Endothelial cell (in vitro differentiated cells): ENCODE measurements around the gene MTFP1. TPM values are rescaled to one million over a fixed set of nuclear protein-coding genes. Genes with fewer than 3 reads are reported as not detected.
"Not testable (repeated sequence)": the region's sequence is repeated elsewhere in the genome, so short reads cannot be mapped to it uniquely, and the experiment has no call there.

Experiments used
- DNase-seq: peaks from one replicate; pipeline ENCODE4 v3.0.0; 2021; ENCODE audit warnings: low spot score
- H3K27ac Mint-ChIP-seq: one replicate; pipeline ENCODE4 v1.8.0; 2021; ENCODE audit warnings: mixed read lengths, inconsistent platforms; ENCODE audit not compliant: unreplicated experiment
- H3K27me3 Mint-ChIP-seq: one replicate; pipeline ENCODE4 v1.8.0; 2021; ENCODE audit warnings: mild to moderate bottlenecking, moderate library complexity, mixed read lengths, inconsistent platforms; ENCODE audit not compliant: unreplicated experiment
- H3K36me3 Mint-ChIP-seq: one replicate; pipeline ENCODE4 v1.8.0; 2021; ENCODE audit warnings: mild to moderate bottlenecking, low read depth, mixed read lengths, inconsistent platforms; ENCODE audit not compliant: unreplicated experiment
- H3K4me1 Mint-ChIP-seq: one replicate; pipeline ENCODE4 v1.8.0; 2021; ENCODE audit warnings: mild to moderate bottlenecking, mixed read lengths, inconsistent platforms; ENCODE audit not compliant: unreplicated experiment
- H3K4me3 Mint-ChIP-seq: one replicate; pipeline ENCODE4 v1.8.0; 2021; ENCODE audit warnings: mild to moderate bottlenecking, mixed read lengths, inconsistent platforms; ENCODE audit not compliant: unreplicated experiment
- H3K9me3 Mint-ChIP-seq: one replicate; pipeline ENCODE4 v1.8.0; 2021; ENCODE audit warnings: mixed read lengths, inconsistent platforms; ENCODE audit not compliant: unreplicated experiment
- total RNA-seq: library from RNA; stranded (reverse); fragmentation: NEBNext Ultra II Directional; extraction: Animal tissue kit (Norgen Biotek cat#: 25700); gene quantifications from one replicate; pipeline ENCODE4 v1.2.1, GENCODE V29; 2021; ENCODE audit not compliant: unreplicated experiment
- TF ChIP-seq, protein P1 (sequence below): fragments of 200-600 bp; sonication (generic); IDR thresholded peaks from one replicate; pipeline ENCODE4 v1.5.0; 2021; ENCODE audit warnings: antibody characterized with exemption; ENCODE audit not compliant: unreplicated experiment

The MTFP1 gene
- total RNA-seq, 1 donor from 2014 or later, result 30.2 TPM

DNA sequence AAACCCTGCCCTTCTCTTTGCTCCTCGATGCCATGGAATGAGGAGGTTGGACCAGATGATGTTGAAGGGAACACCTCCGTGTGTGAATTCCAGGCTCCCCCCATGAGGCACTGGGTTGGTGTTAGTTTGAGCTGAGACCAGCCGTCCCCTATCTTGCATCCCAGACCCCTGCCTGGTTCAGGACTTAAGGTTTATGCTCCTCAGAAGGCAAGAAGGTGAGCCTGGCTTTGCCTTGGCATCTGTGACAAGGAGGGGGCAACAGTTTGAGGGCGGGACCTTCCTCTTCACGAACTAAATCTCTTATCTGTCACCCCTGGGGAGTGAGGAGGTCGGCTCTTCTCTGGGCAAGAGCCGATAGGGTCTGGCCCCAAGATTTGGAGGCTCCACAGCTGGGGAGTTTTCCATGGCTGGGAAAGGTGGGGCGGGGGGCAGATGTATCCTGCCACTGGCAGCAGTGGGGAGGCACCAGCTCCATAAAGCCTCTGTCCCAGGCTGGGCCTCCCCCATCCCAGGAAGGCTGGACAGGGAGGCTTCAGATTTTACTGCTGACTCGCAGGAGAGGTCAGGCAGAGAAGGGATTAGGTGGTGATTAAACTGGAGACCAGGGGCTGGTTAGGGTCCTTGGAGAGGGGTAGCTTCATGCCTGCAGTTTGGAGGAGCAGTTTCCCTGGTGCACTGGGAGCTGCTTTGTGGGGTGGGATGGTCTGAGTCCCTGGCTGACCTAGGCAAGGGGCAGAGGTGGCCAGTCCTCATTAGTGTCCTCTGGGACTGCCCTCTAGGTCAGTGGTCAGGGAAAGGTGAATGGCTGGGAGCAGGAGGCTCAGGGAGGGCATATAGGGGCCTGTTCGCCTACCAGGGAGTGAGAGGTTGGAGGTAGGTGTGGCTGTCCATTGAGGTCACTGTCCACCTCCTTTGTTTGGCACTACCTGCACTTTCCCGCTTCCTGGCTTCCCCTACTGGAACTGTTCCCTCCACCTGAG lies 27.6 kb upstream of the MTFP1 start:
- H3K4me1 Mint-ChIP-seq, result peaks cover 15% of the 10 kb centered on the region

DNA sequence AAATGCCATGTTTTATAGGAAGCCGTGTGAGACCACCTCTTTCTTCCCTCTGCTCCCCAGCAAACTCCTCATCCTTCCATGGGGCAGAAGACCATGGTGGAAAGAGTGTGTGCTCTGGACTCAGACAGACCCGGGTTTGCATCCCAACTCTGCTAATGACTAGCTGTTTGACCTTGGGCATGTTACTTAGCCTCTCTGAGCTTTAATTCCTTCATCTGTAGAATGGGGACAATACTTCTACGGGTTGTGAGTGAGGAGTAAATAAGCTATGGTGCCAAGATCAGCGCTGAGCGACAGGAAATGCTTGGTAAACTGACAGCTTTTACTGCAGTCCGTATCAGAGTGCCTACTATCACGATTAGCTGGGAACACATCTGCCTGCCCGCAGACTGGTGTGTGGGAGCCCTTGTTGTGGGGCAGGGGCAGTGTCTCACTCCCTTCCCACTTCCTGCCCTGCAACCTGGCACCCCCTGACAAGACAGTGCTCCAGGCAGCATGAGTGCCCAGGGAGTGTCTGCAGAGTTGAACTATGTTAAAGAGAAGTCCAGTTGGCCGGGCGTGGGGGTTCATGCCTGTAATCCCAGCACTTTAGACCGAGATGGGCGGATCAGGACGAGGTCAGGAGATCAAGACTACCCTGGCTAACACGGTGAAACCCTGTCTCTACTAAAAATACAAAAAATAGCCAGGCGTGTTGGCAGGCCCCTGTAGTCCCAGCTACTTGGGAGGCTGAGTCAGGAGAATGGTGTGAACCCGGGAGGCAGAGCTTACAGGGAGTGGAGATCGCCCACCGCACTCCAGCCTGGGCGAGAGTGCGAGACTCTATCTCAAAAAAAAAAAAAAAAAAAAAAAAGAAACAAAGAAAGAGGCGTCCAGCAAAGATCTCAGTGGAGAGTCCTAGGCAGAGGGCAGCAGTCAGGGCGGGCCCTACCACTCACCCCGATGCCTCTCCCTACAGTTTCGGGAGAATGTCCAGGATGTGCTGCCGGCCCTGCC lies 26.6 kb upstream of the MTFP1 start:
- no peak overlapping the region for H3K27ac Mint-ChIP-seq
- peaks cover 13% of the 10 kb centered on the region for H3K27me3 Mint-ChIP-seq
- H3K4me1 Mint-ChIP-seq, result peaks cover 15% of the 10 kb centered on the region
- TF ChIP-seq, protein P1, sequence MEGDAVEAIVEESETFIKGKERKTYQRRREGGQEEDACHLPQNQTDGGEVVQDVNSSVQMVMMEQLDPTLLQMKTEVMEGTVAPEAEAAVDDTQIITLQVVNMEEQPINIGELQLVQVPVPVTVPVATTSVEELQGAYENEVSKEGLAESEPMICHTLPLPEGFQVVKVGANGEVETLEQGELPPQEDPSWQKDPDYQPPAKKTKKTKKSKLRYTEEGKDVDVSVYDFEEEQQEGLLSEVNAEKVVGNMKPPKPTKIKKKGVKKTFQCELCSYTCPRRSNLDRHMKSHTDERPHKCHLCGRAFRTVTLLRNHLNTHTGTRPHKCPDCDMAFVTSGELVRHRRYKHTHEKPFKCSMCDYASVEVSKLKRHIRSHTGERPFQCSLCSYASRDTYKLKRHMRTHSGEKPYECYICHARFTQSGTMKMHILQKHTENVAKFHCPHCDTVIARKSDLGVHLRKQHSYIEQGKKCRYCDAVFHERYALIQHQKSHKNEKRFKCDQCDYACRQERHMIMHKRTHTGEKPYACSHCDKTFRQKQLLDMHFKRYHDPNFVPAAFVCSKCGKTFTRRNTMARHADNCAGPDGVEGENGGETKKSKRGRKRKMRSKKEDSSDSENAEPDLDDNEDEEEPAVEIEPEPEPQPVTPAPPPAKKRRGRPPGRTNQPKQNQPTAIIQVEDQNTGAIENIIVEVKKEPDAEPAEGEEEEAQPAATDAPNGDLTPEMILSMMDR, result no peak
- H3K9me3 Mint-ChIP-seq, result no peaks in the 10 kb centered on the region
- DNase-seq, result no peak
- H3K36me3 Mint-ChIP-seq, result no peaks in the 10 kb centered on the region
- no peak overlapping the region for H3K4me3 Mint-ChIP-seq

More for the DNA sequence above, 27.6 kb upstream of the MTFP1 start:
- Mint-ChIP-seq H3K4me3 (peak overlapping the region; percentile 76), H3K27ac (no peak overlapping the region), H3K27me3 (peaks cover 14% of the 10 kb centered on the region), H3K9me3 (no peaks in the 10 kb centered on the region), H3K36me3 (no peaks in the 10 kb centered on the region)
- TF ChIP-seq, protein P1, result no peak
- DNase-seq, result no peak

DNA sequence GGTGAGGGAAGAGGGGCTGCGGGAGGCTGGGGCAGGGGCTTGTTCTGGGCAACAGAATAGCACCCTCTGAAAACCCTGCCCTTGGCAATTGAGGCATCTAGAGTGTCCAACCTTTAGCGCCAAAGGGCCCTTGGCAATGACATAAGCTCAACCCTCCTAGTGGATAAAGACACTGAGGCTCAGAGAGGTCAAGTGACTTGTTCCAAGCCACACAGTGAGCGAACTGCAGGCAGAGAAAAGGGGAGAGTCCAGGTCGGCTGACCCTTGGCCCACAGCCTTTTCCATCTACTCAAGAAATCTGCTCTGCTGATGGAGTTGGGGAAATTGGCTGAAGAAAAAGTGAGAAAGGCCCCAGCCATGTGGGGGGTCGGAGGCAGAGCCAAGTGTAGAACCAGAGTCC lies 25.9 kb upstream of the MTFP1 start:
- no peaks in the 10 kb centered on the region for H3K36me3 Mint-ChIP-seq
- TF ChIP-seq, protein P1, result no peak
- no peaks in the 10 kb centered on the region for H3K9me3 Mint-ChIP-seq
- no peak for DNase-seq
- peaks cover 13% of the 10 kb centered on the region for H3K27me3 Mint-ChIP-seq
- no peak overlapping the region for H3K27ac Mint-ChIP-seq
- no peak overlapping the region for H3K4me3 Mint-ChIP-seq
- H3K4me1 Mint-ChIP-seq, result peaks cover 15% of the 10 kb centered on the region

DNA sequence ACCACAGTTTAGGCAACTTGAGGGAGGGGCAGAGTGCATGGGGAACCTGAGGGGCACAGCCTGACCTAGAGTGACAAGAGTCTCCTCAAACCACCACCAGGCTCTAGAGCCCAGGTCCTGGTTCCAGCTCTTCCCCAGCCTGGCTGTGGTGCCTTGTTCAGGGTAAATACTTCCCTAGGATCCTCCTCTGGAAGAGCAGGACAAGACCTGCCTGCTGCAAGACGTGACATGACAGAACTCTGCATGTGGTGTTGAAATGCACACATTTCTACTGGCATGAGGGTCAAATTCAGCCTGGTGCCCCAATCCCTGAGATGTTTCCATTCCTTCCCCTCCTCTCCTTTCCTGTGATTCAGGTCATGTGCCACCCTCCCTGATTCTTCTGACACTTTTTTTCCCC lies 25.4 kb upstream of the MTFP1 start:
- H3K27me3 Mint-ChIP-seq, result peaks cover 13% of the 10 kb centered on the region
- no peaks in the 10 kb centered on the region for H3K36me3 Mint-ChIP-seq
- TF ChIP-seq, protein P1, result no peak
- no peak overlapping the region for H3K27ac Mint-ChIP-seq
- peaks cover 15% of the 10 kb centered on the region for H3K4me1 Mint-ChIP-seq
- no peak for DNase-seq
- no peak overlapping the region for H3K4me3 Mint-ChIP-seq
- no peaks in the 10 kb centered on the region for H3K9me3 Mint-ChIP-seq

DNA sequence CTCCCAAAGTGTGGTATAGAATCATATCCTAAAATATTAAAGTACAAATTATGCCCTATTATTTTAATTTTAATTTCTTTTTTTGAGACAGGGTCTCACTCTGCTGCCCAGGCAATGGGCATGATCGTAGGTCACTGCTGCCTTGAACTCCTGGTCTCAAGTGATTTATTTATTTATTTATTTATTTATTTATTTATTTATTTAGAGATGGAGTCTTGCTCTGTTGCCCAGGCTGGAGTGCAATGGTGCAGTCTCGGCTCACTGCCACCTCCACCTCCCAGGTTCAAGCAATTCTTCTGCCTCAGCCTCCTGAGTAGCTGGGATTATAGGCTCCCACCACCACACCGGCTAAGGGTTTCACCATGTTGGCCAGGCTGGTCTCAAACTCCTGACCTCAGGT lies 24.5 kb upstream of the MTFP1 start:
- H3K27ac Mint-ChIP-seq, result not testable (repeated sequence)

More for the DNA sequence above, 24.5 kb upstream of the MTFP1 start:
- H3K4me3 Mint-ChIP-seq, H3K36me3 Mint-ChIP-seq, DNase-seq, H3K9me3 Mint-ChIP-seq: not testable (repeated sequence)
- peaks cover 15% of the 10 kb centered on the region for H3K4me1 Mint-ChIP-seq
- H3K27me3 Mint-ChIP-seq, result peaks cover 14% of the 10 kb centered on the region
